ENCODE data around the gene PTGIS.
A peak's percentile ranks its signal among the peaks of the same experiment; 100 is the strongest.

The PTGIS gene

DNA sequence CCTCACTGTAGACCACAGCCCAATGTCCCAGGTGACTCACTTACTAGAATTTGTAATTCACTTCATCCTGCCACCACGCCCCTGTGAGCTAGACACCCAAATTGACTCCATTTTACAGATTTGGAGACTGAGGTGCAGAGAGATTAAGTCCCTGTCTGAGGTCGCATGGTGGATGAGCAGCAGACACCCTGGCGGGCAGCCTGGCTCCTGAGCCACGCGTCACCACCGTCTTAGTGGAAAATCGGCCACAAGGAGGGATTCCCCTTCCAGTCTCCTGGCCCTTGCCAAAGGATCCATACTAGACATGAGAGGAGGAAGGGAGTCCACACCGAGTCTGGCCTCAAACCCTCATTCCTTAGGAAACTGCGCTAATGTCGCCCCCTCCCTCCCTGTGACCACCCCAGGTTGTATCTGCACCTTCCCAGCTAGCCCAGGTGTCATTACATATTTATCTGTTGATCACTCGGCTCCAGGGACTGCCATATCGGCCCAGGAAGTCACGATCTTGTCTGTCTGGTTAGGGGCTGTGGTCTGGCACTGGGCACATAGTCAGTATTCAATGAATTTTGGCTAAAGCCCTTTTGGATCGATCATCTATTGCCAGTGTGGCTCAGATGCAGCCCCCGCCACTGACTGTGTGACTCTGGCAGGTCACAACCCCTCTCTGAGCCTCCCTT, 25.7 kb upstream of the PTGIS start:
- TF ChIP-seq, protein P1, sequence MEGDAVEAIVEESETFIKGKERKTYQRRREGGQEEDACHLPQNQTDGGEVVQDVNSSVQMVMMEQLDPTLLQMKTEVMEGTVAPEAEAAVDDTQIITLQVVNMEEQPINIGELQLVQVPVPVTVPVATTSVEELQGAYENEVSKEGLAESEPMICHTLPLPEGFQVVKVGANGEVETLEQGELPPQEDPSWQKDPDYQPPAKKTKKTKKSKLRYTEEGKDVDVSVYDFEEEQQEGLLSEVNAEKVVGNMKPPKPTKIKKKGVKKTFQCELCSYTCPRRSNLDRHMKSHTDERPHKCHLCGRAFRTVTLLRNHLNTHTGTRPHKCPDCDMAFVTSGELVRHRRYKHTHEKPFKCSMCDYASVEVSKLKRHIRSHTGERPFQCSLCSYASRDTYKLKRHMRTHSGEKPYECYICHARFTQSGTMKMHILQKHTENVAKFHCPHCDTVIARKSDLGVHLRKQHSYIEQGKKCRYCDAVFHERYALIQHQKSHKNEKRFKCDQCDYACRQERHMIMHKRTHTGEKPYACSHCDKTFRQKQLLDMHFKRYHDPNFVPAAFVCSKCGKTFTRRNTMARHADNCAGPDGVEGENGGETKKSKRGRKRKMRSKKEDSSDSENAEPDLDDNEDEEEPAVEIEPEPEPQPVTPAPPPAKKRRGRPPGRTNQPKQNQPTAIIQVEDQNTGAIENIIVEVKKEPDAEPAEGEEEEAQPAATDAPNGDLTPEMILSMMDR (conservative IDR thresholded peaks at IDR 0.05; ENCODE audit: low read length): no peak
- no peak overlapping the region for H3K4me3 ChIP-seq (ENCODE audit: low read length)

DNA sequence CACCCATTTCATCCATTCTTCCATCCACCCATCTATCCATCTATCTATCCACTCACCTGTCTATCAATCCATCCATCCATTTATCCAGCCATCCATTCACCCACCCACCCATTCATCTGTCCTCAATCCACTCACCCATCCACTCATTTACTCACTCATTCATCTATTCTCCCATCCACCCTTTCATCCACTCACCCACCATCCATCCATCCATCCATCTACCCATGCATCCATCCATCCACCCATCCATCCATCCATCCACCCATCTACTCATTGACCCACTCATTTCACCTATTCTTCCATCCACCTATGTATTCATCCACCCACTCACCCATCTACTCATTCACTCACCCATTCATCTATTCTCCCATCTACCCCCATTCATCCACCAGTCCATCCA, 24.2 kb upstream of the PTGIS start:
- no peak overlapping the region for H3K4me3 ChIP-seq (ENCODE audit: low read length)
- no peak for DNase-seq (ENCODE audit: low read depth)
- TF ChIP-seq, protein P1 (conservative IDR thresholded peaks at IDR 0.05; ENCODE audit: low read length): no peak

More for the DNA sequence above, 25.7 kb upstream of the PTGIS start:
- DNase-seq (ENCODE audit: low read depth): no peak

DNA sequence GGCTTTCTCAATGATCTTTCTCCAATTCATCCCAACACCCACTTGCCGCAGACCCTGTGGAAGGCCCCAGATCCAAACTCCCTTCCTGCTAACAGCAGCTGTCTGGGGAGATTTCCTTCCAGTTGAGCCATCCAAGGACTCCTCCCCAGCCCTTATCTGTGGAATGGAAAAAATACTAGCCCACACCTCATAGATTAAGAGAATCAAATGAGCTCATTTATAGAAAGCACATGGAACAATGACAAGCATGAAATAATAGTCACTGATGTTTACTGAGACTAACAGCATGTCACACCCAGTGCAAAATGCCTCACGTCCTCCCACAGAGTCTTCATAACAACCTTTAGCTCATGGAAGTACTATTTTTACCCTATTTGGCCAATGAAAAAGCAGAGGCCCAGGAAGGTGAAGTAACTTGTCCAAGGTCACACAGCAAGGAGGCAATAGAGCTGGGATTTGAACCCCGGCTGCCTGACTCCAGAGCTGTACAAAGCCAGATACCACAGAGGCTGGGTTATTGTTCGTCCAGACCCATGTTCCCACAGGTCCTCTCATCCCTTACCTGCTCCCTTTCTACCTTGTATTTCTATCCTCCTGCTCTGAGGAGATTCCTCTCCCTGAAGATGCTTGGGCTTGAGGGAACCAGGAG, 23.4 kb upstream of the PTGIS start:
- DNase-seq (ENCODE audit: low read depth): no peak

DNA sequence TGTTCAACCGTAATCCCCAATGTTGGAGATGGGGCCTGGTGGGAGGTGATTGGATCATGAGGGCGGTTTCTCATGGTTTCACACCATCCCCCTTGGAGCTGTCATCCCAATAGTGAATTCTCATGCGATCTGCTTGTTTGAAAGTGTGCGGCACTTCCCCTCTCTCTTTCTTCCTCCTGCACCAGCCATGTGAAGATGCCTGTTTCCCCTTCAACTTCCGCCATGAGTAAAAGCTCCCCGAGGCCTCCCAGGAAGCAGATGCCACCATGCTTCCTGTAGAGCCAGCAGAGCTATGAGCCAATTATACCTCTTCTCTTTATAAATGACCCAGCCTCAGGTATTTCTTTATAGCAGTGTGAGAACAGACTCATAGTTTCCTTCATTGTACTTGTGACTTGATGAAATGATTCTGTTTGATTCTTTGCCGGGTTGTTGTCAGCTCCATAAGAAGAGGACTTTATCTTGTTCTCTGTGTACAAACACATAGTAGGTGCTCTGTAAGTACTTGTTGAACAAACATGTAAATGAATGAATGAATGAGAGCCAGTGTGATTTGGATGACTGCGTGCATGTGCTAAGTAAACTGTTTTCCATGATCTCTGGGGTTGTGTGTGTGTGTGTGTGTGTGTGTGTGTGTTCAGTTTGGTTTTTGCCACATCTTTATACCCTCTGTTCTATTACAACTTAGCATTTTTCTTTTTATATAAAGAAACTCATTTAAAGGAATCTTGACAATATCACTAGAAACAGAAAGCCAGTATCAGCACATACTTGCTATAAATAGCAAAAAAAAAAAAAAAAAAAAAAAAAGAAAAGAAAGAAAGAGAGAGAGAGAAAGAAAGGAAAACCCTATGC, 22.5 kb upstream of the PTGIS start:
- TF ChIP-seq, protein P1 (conservative IDR thresholded peaks at IDR 0.05; ENCODE audit: low read length): no peak
- DNase-seq (ENCODE audit: low read depth): no peak
- no peak overlapping the region for H3K4me3 ChIP-seq (ENCODE audit: low read length)

More for the DNA sequence above, 23.4 kb upstream of the PTGIS start:
- H3K4me3 ChIP-seq (ENCODE audit: low read length): no peak overlapping the region
- TF ChIP-seq, protein P1 (conservative IDR thresholded peaks at IDR 0.05; ENCODE audit: low read length): no peak

DNA sequence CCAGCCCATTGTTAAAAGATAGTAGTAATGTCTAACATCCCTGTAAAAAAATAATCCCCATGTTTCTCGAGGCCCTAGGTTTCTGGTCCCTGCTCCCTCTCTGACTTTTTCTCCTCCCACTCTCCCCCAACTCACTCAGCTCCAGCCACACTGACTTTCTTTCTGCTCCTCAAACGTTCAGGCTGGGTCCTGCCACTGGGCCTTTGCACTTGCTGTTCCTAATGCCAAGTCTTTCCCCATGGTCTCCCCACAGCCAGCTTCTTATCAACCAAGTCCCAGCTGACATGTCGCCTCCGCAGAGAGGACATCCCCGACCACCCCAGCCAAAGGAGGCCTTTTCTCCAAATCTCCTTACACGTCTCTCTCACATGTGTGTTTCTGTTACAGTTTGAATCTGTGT, 21.8 kb upstream of the PTGIS start:
- TF ChIP-seq, protein P1 (conservative IDR thresholded peaks at IDR 0.05; ENCODE audit: low read length): no peak
- H3K4me3 ChIP-seq (ENCODE audit: low read length): no peak overlapping the region
- no peak for DNase-seq (ENCODE audit: low read depth)

DNA sequence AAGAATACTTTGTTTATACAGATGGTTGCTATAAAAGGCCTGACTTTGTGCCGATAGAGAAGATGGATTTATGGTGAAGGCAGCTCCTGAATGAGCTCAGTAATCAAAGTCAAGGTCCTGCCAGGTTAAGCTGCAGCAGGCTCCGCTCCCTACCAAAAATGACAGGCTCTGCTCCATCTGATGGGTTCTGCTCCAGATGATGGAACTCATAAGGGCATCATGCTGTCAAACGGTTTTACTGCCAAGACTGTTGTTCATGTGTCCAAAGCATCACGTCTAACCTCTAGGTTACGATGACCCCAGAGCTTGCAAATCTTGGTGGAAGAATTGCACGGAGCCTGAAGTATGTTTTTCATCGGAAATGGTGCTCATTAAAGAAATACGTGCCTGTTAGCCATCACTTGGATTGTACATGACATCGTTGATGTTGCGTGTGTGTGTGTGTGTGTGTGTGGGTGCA, 19.2 kb upstream of the PTGIS start:
- DNase-seq (ENCODE audit: low read depth): peak; percentile 94
- no peak overlapping the region for H3K4me3 ChIP-seq (ENCODE audit: low read length)
- TF ChIP-seq, protein P1 (conservative IDR thresholded peaks at IDR 0.05; ENCODE audit: low read length): no peak
